OCI-LY7 (cell line): ENCODE data around the gene KDM2B. TPM values are rescaled to one million over a fixed set of nuclear protein-coding genes. Genes with fewer than 3 reads are reported as not detected.

Source experiments
- BruUV-seq: library from RNA; stranded (reverse); fragments of 400-500 nt; replicated peaks from 2 replicates; lab custom pipeline; 2021; lab: Mats Ljungman, UMichigan
- CTCF ChIA-PET: fragments of 300-600 bp; sonication (Branson Sonifier 250); formaldehyde crosslinking; loops from one replicate; lab custom pipeline; 2022; ENCODE audit warnings: antibody characterized with exemption; ENCODE audit not compliant: unreplicated experiment; lab: Charles Lee
- POLR2A ChIA-PET: fragments of 300-600 bp; sonication (Branson Sonifier 250); formaldehyde crosslinking; loops from one replicate; lab custom pipeline; 2022; ENCODE audit warnings: antibody characterized with exemption; lab: Charles Lee
- DNase-seq: peaks from one replicate; pipeline ENCODE4 v3.0.0-alpha.2; 2015; ENCODE audit warnings: low spot score
- H2AFZ ChIP-seq: fragments of 200-600 bp; sonication (generic), shearing (Covaris generic); 2 replicates; pipeline ENCODE4 v1.6.1; 2014; ENCODE audit warnings: mild to moderate bottlenecking, antibody characterized with exemption, low read length, moderate library complexity
- H3K27ac ChIP-seq: fragments of 200-600 bp; sonication (generic); 2 replicates; pipeline ENCODE4 v1.5.1; 2014; ENCODE audit warnings: mixed run types, low read depth, mild to moderate bottlenecking, moderate library complexity, low read length, inconsistent platforms; ENCODE audit not compliant: poor library complexity, severe bottlenecking
- H3K36me3 ChIP-seq: fragments of 200-600 bp; sonication (generic); 2 replicates; pipeline ENCODE4 v1.6.1; 2014; ENCODE audit warnings: mild to moderate bottlenecking, antibody characterized with exemption, low read length, moderate library complexity, mixed read lengths; ENCODE audit not compliant: insufficient read depth
- H3K4me1 ChIP-seq: fragments of 200-600 bp; sonication (generic); 2 replicates; pipeline ENCODE4 v1.5.1; 2014; ENCODE audit warnings: mild to moderate bottlenecking, low read length; ENCODE audit not compliant: insufficient read depth, poor library complexity, severe bottlenecking
- H3K4me2 ChIP-seq: fragments of 200-600 bp; sonication (generic); 2 replicates; pipeline ENCODE4 v1.6.1; 2014; ENCODE audit warnings: mild to moderate bottlenecking, low read length
- H3K4me3 ChIP-seq: fragments of 200-600 bp; sonication (generic); 2 replicates; pipeline ENCODE4 v1.5.1; 2014; ENCODE audit warnings: mild to moderate bottlenecking, low read depth, low read length; ENCODE audit not compliant: poor library complexity, severe bottlenecking
- H3K79me2 ChIP-seq: fragments of 200-600 bp; sonication (generic); 2 replicates; pipeline ENCODE4 v1.6.1; 2016; ENCODE audit warnings: low read depth, mild to moderate bottlenecking, low read length, moderate library complexity, mixed read lengths; ENCODE audit not compliant: insufficient read depth
- H3K9me2 ChIP-seq: fragments of 200-600 bp; sonication (generic); 2 replicates; pipeline ENCODE4 v1.6.1; 2016; ENCODE audit warnings: mild to moderate bottlenecking, low read length, mixed read lengths; ENCODE audit not compliant: insufficient read depth
- H3K9me3 ChIP-seq: fragments of 200-600 bp; sonication (generic); 2 replicates; pipeline ENCODE4 v1.6.1; 2014; ENCODE audit warnings: mild to moderate bottlenecking, mixed run types, low read length, mixed read lengths
- H4K20me1 ChIP-seq: fragments of 200-600 bp; sonication (generic); 2 replicates; pipeline ENCODE4 v1.6.1; 2014; ENCODE audit warnings: mild to moderate bottlenecking, antibody characterized with exemption, low read length, moderate library complexity, mixed read lengths; ENCODE audit not compliant: insufficient read depth
- CTCF ChIP-seq: fragments of 200-600 bp; sonication (generic); conservative IDR thresholded peaks from 2 replicates; pipeline ENCODE4 v1.5.1; 2014; ENCODE audit warnings: mild to moderate bottlenecking, antibody characterized with exemption, low read length, moderate library complexity, mixed read lengths
- EZH2phosphoT487 ChIP-seq: fragments of 200-600 bp; sonication (generic); IDR thresholded peaks from 2 replicates; pipeline ENCODE4 v1.6.1; 2018; ENCODE audit warnings: low read depth, borderline replicate concordance, mild to moderate bottlenecking, mixed run types, antibody characterized with exemption, low read length, moderate library complexity, mixed read lengths
- intact Hi-C: fragments of 100-400 bp; cut with micrococcal nuclease; formaldehyde crosslinking; loops from one replicate; pipeline ENCODE4 v1.10.0; 2022; ENCODE audit not compliant: unreplicated experiment
- total RNA-seq, 2 experiments: library from RNA; depleted of rRNA in 1 of 2; stranded (reverse); fragments of >200 nt in 1 of 2; shearing (Covaris generic) in 1 of 2; gene quantifications; 2 replicates each; pipeline ENCODE4 v1.2.3, GENCODE V29; 2014 to 2022

KDM2B gene
- total RNA-seq, 2 experiments from 2014 or later, result 78.5 to 88.0 TPM

- Histone ChIP-seq H3K9me3 (no peaks in the 10 kb centered on the region), H3K4me2 (no peak overlapping the region), H3K4me3 (no peak overlapping the region), H3K9me2 (no peaks in the 10 kb centered on the region), H2AFZ (no peak overlapping the region), H3K79me2 (no peaks in the 10 kb centered on the region), H3K4me1 (peaks cover 8% of the 10 kb centered on the region), H3K27ac (no peak overlapping the region), H4K20me1 (no peaks in the 10 kb centered on the region), H3K36me3 (no peaks in the 10 kb centered on the region)
- intact Hi-C loops, result no loop called here
- no peak for TF ChIP-seq CTCF
- no peak for TF ChIP-seq EZH2phosphoT487
- CTCF ChIA-PET, result interaction anchor here (0.6 kb wide), 1 partner anchor 22 kb away, joined by 10 read pairs; no protein-coding TSS in a partner anchor
- POLR2A ChIA-PET, result no interaction called here
- DNase-seq, result no peak
- no TSS peak for BruUV-seq
Measured at GRCh38 chr12:121618659-121619233, 37.9 kb upstream of the KDM2B start.

GRCh38 chr12:121614872-121615467 is 34.1 kb upstream of the KDM2B start:
- TF ChIP-seq CTCF, result no peak
- no peak for TF ChIP-seq EZH2phosphoT487
- H3K9me2 ChIP-seq, result no peaks in the 10 kb centered on the region
- no TSS peak for BruUV-seq
- intact Hi-C loops, result no loop called here
- no peaks in the 10 kb centered on the region for H3K36me3 ChIP-seq
- H4K20me1 ChIP-seq, result no peaks in the 10 kb centered on the region
- H3K4me1 ChIP-seq, result peaks cover 8% of the 10 kb centered on the region
- no peak overlapping the region for H3K4me3 ChIP-seq
- no peak for DNase-seq
- ChIA-PET POLR2A (interaction anchor here (0.7 to 1.0 kb wide), 6 partner anchors 12 to 809 kb away, joined by 3 to 10 read pairs (median 4); no protein-coding TSS in a partner anchor), CTCF (no interaction called here)
- H3K9me3 ChIP-seq, result no peaks in the 10 kb centered on the region
- H3K4me2 ChIP-seq, result no peak overlapping the region
- H3K27ac ChIP-seq, result no peak overlapping the region
- H2AFZ ChIP-seq, result no peak overlapping the region
- H3K79me2 ChIP-seq, result no peaks in the 10 kb centered on the region

GRCh38 chr12:121613462-121613861 is 32.6 kb upstream of the KDM2B start:
- TF ChIP-seq EZH2phosphoT487 (no peak), CTCF (no peak)

More at GRCh38 chr12:121613462-121613861, 32.6 kb upstream of the KDM2B start:
- Histone ChIP-seq H3K36me3 (no peaks in the 10 kb centered on the region), H3K4me2 (no peak overlapping the region), H4K20me1 (no peaks in the 10 kb centered on the region), H3K9me2 (no peaks in the 10 kb centered on the region), H3K9me3 (no peaks in the 10 kb centered on the region), H3K27ac (no peak overlapping the region), H3K4me1 (peaks cover 5% of the 10 kb centered on the region), H2AFZ (no peak overlapping the region), H3K4me3 (no peak overlapping the region), H3K79me2 (no peaks in the 10 kb centered on the region)
- DNase-seq, result no peak
- ChIA-PET CTCF (no interaction called here), POLR2A (interaction anchor here (0.7 kb wide), 1 partner anchor 111 kb away, joined by 3 read pairs; no protein-coding TSS in a partner anchor)
- no TSS peak for BruUV-seq
- intact Hi-C loops, result no loop called here
